Gastroesophageal sphincter (tissue), 3 donors: ENCODE results near the gene IKZF3.

Experiments used
- EP300 ChIP-seq: sonication (generic); formaldehyde crosslinking; IDR thresholded peaks from one replicate; pipeline ENCODE4 v1.6.1; 2017; ENCODE audit warnings: antibody characterized with exemption, mild to moderate bottlenecking
- POLR2A ChIP-seq, 2 donors: fragments of 450-650 bp; IDR thresholded peaks; one replicate each; pipeline ENCODE4 v1.6.1; 2017; ENCODE audit warnings: antibody characterized with exemption in 2 of 2, mild to moderate bottlenecking in 2 of 2, moderate library complexity in 1 of 2
- POLR2AphosphoS5 ChIP-seq: sonication (generic); formaldehyde crosslinking; IDR thresholded peaks from one replicate; pipeline ENCODE4 v1.6.1; 2017; ENCODE audit warnings: antibody characterized with exemption
- TF ChIP-seq, protein P1 (sequence below), 4 experiments: fragments of 200-600 bp in 2 of 4; fragments of 450-650 bp in 2 of 4; sonication (generic) in 1 of 4; IDR thresholded peaks; one replicate each; pipeline ENCODE4 v1.5.1; 2017 to 2019; ENCODE audit warnings: antibody characterized with exemption in 4 of 4, mild to moderate bottlenecking in 2 of 4, moderate library complexity in 2 of 4

DNA sequence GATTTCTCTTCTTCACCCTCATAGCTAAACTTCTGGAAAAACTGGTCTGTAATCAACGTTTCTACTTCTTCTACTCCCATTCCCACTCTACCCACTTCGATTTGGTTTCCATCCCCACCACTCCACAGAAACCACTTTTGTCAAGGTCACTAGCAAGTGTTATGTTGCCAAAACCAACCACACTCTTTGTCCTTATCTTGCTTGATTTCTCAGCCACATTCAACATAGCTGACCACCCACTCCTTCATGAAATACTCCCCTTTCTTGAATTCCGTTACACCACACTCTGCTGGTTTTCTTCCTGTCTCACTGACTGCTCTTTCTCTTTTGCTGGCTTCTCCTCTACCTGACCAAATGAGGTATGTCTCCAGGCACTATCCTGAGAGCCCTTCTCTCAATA, 11.9 kb downstream of the IKZF3 start:
- TF ChIP-seq, protein P1, sequence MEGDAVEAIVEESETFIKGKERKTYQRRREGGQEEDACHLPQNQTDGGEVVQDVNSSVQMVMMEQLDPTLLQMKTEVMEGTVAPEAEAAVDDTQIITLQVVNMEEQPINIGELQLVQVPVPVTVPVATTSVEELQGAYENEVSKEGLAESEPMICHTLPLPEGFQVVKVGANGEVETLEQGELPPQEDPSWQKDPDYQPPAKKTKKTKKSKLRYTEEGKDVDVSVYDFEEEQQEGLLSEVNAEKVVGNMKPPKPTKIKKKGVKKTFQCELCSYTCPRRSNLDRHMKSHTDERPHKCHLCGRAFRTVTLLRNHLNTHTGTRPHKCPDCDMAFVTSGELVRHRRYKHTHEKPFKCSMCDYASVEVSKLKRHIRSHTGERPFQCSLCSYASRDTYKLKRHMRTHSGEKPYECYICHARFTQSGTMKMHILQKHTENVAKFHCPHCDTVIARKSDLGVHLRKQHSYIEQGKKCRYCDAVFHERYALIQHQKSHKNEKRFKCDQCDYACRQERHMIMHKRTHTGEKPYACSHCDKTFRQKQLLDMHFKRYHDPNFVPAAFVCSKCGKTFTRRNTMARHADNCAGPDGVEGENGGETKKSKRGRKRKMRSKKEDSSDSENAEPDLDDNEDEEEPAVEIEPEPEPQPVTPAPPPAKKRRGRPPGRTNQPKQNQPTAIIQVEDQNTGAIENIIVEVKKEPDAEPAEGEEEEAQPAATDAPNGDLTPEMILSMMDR (IDR thresholded peaks at IDR 0.05): no peak
- TF ChIP-seq POLR2AphosphoS5 (no peak), EP300 (no peak), POLR2A (IDR thresholded peaks at IDR 0.05) (no peak)
